Fibroblast of pulmonary artery (primary cell): ENCODE data around the gene TMEM45B.
"Not testable (repeated sequence)": the region's sequence is repeated elsewhere in the genome, so short reads cannot be mapped to it uniquely, and the experiment has no call there.

Experiments used
- DNase-seq: peaks from one replicate; pipeline ENCODE4 v3.0.0-alpha.2; 2010; ENCODE audit warnings: low read depth
- H3K4me3 ChIP-seq: replicated peaks from 2 replicates; pipeline ENCODE4 v1.5.1; 2011; ENCODE audit warnings: low read depth, mild to moderate bottlenecking, control low read depth, low read length, moderate library complexity
- TF ChIP-seq, protein P1 (sequence below): IDR thresholded peaks from 2 replicates; pipeline ENCODE4 v1.5.1; 2011; ENCODE audit warnings: mild to moderate bottlenecking, control low read depth, low read length, inconsistent platforms; ENCODE audit errors: missing control alignments

The TMEM45B gene

DNA sequence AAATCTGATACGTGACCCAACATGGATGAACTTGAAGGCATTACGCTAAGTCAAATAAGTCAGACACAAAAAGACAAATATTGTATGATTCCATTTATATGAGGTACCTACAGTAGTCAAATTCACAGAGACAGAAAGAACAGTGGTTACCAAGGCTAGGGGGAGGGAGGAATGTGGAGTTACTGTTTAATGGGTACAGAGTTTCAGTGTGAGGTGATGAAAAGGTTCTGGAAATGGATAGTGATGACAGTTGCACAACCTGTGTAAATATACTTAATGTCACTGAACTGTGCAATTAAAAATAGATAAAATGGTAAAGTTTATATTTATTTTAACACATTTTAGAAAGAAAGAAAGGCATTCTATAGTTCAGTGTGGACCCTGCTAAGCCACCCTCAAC lies 24.1 kb upstream of the TMEM45B start:
- no peak overlapping the region for H3K4me3 ChIP-seq
- TF ChIP-seq, protein P1, sequence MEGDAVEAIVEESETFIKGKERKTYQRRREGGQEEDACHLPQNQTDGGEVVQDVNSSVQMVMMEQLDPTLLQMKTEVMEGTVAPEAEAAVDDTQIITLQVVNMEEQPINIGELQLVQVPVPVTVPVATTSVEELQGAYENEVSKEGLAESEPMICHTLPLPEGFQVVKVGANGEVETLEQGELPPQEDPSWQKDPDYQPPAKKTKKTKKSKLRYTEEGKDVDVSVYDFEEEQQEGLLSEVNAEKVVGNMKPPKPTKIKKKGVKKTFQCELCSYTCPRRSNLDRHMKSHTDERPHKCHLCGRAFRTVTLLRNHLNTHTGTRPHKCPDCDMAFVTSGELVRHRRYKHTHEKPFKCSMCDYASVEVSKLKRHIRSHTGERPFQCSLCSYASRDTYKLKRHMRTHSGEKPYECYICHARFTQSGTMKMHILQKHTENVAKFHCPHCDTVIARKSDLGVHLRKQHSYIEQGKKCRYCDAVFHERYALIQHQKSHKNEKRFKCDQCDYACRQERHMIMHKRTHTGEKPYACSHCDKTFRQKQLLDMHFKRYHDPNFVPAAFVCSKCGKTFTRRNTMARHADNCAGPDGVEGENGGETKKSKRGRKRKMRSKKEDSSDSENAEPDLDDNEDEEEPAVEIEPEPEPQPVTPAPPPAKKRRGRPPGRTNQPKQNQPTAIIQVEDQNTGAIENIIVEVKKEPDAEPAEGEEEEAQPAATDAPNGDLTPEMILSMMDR = no peak
- no peak for DNase-seq

DNA sequence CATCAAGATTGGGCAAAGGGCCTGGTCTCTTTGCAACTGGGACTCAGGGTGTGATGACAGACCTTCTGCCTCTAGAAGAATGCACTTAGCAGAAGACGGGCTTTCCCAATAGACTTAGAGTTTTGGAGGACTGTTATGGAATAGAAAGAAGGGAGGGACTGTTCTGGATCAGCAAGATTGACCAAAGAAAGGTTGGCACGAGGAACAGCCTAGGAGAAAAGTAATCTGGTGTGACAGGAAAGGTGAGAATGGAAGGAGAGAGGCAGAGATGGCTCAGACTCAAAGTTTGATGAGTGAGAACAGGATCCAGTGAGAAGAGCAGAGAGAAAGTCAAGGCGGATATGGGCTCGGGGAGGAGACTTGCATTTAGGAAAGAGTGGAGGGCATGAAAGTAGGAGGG lies 23.0 kb upstream of the TMEM45B start:
- DNase-seq = no peak
- TF ChIP-seq, protein P1 = no peak
- H3K4me3 ChIP-seq = no peak overlapping the region

DNA sequence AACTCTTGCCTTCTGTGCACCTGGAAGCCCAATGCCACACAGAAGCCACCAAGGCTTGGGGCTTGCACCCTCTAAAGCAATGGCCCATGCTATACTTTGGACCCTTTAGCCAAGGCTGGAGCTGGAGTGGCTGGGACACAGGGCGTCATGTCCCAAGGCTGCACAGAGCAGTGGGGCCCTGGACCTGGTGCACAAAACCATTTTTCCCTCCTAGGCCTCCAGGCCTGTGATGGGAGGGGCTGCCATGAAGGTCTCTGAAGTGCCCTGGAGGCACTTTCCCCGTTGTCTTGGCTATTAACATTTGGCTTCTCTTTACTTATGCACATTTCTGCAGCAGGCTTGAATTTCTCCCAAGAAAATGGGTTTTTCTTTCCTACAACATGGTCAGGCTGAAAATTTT lies 20.6 kb upstream of the TMEM45B start:
- DNase-seq = no peak
- TF ChIP-seq, protein P1 = no peak
- H3K4me3 ChIP-seq = no peak overlapping the region

DNA sequence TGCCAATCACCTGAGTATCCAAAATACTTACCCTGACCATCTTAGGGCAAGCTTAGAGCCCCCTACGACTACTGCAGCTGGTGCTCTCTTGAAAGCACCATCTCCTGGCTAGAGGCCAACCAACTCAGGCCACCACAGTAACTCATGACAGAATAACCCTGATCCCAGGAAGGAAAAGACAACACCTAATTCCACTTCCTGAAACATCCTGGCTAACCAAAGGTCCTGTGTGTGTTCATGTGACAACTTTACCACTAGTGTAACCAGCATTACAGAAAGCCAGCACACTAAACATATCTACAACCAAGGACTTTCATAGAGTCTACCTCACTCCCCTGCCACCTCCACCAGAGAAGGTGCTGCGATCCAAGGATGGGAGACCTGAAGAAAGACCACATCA lies 17.4 kb upstream of the TMEM45B start:
- DNase-seq = no peak
- TF ChIP-seq, protein P1 = no peak
- H3K4me3 ChIP-seq = no peak overlapping the region

DNA sequence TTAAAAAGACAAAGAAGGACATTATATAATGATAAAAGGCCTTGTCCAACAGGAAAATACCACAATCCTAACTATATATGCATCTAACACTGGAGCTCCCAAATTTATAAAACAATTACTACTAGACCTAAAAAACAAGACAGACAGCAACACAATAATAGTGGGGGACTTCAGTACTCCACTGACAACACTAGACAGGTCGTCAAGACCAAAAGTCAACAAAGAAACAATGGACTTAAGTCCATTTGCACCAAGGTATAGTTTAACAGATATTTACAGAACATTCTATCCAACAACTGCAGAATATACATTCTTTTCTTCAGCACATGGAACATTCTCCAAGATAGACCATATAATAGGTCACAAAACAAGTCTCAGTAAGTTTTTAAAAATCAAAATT lies 15.5 kb upstream of the TMEM45B start:
- H3K4me3 ChIP-seq, DNase-seq: not testable (repeated sequence)

DNA sequence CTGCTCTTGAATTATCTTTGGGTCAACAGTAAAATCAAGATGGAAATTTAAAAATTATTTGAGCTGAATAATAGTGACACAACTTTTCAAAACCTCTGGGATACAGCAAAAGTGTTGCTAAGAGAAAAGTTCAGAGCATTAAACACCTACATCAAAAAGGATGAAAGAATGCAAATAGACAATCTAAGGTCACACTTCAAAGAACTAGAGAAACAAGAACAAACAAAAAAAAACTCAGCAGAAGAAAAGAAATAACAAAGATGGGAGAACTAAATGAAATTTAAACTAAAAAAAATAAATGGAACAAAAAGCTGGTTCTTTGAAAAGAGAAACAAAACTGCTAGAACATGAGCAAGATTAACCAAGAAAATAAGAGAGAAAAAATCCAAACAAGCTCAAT lies 15.0 kb upstream of the TMEM45B start:
- DNase-seq = no peak
- TF ChIP-seq, protein P1 = no peak
- H3K4me3 ChIP-seq = no peak overlapping the region

DNA sequence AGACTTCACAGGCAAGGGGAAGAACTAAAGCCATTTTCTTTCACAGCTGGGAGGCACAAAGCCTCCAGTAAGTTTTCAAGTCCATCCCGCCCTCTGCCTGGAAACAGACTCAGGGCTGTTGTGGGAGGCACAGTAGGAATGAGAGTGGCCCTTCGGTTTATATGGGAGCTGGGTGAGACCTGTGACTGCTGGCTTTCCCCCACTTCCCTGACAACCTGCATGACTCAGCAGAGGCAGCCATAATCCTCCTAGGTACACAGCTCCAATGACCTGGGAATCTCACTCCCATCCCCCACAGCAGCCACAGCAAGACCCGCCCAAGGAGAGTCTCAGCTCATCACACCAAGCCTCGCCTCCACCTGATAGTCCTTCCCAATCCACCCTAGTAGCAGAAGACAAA lies 12.1 kb upstream of the TMEM45B start:
- no peak overlapping the region for H3K4me3 ChIP-seq
- DNase-seq = no peak
- TF ChIP-seq, protein P1 = no peak

DNA sequence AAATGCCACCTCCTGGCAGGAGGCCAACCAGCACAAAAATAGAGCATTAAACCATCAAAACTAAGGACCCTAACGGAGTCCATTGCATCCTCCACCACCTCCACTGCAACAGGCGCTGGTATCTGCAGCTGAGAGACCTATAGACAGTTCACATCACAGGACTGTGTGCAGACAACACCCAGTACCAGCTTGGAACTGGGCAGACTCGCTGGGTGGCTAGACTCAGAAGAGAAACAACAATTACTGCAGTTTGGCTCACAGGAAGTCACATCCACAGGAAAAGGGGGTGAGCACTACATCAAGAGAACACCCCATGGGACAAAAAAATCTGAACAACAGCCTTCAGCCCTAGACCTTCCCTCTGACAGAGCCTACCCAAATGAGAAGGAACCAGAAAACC lies 11.6 kb upstream of the TMEM45B start:
- no peak for DNase-seq

DNA sequence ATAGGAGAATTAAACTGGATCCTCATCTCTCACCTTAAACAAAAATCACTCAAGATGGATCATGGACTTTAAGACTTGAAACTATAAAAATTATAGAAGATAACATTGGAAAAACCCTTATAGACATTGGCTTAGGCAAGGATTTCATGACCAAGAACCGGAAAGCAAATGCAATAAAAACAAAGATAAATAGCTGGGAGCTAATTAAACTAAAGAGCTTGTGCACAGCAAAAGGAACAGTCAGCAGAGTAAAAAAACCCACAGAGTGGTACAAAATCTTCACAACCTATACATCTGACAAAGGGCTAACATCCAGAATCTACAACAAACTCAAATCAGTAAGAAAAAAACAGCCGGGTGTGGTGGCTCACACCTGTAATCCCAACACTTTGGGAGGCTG lies 7.4 kb upstream of the TMEM45B start:
- not testable (repeated sequence) for DNase-seq

More for the DNA sequence above, 11.6 kb upstream of the TMEM45B start:
- no peak overlapping the region for H3K4me3 ChIP-seq
- TF ChIP-seq, protein P1 = no peak

More for the DNA sequence above, 7.4 kb upstream of the TMEM45B start:
- not testable (repeated sequence) for H3K4me3 ChIP-seq
